ENCODE results near the gene U2AF2.

- TF ChIP-seq CTCF (IDR thresholded peaks at IDR 0.05) (no peak), POLR2A (IDR thresholded peaks at IDR 0.05) (no peak)
Observed at GRCh38 chr19:55692681-55693081, 37.8 kb downstream of the U2AF2 start.

Measured in uterus (tissue), 2 donors.